ENCODE data around the gene TYRP1. TPM values are rescaled to one million over a fixed set of nuclear protein-coding genes. Genes with fewer than 3 reads are reported as not detected.

The TYRP1 gene
- total and polyA plus RNA-seq, 8 donors: 0.18 to 4.7 (median 2.2) TPM; not detected in 4

- Histone ChIP-seq H3K9me3 (peaks cover 0 to 18% (median 11%) of the 10 kb centered on the region in 4 donors), H3K27ac (no peak overlapping the region), H3K4me1 (no peaks in the 10 kb centered on the region), H3K36me3 (no peaks in the 10 kb centered on the region), H3K4me3 (no peak overlapping the region), H3K27me3 (peaks cover 0 to 5% (median 0%) of the 10 kb centered on the region in 3 donors)
- intact Hi-C loops (cut with DNase I; ENCODE audit: low total_unique reads): no loop called here
- 89 to 100% (median 95%) methylated on average over 2 of the region's 2 CpGs for WGBS, 5 donors
- no peak for DNase-seq
- TF ChIP-seq POLR2AphosphoS5 (IDR thresholded peaks at IDR 0.05) (no peak), EP300 (IDR thresholded peaks at IDR 0.05) (no peak), POLR2A (IDR thresholded peaks at IDR 0.05) (no peak), CTCF (IDR thresholded peaks at IDR 0.05) (no peak)
Measured at GRCh38 chr9:12656803-12657202, 36.4 kb upstream of the TYRP1 start.

- Histone ChIP-seq H3K4me3 (no peak overlapping the region), H3K36me3 (no peaks in the 10 kb centered on the region), H3K9me3 (peaks cover 0 to 18% (median 11%) of the 10 kb centered on the region in 4 donors), H3K4me1 (no peaks in the 10 kb centered on the region), H3K27ac (no peak overlapping the region), H3K27me3 (peaks cover 0 to 5% (median 0%) of the 10 kb centered on the region in 3 donors)
- intact Hi-C loops (cut with DNase I; ENCODE audit: low total_unique reads): no loop called here
- WGBS, 5 donors: 67 to 80% (median 70%) methylated on average over 2 of the region's 2 CpGs
- DNase-seq: no peak
- TF ChIP-seq CTCF (IDR thresholded peaks at IDR 0.05) (no peak), EP300 (IDR thresholded peaks at IDR 0.05) (no peak), POLR2A (IDR thresholded peaks at IDR 0.05) (no peak), POLR2AphosphoS5 (IDR thresholded peaks at IDR 0.05) (no peak)
Measured at GRCh38 chr9:12657233-12657632, 36.0 kb upstream of the TYRP1 start.

DNA sequence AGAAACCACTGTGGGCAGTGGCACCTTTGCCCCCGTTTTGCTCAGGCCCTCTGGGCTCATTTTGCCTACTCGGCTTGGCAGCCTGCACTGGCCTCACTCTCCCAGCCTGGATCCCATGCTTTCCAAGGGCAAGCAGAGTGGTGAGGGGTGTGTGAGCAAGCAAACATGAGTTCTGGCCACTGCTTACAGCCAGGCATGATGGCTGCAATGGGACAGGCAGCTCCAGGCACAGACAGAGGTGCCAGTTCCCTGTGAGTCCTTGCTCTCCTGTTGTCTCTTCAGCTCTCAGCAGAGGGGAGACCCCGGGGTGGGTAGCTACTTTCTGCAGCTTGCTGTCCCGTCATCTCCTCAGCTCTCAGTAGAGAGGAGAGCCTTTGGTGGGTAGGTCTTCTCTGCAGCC, 35.2 kb upstream of the TYRP1 start:
- no peak for DNase-seq
- H3K27me3 ChIP-seq: peaks cover 0 to 5% (median 0%) of the 10 kb centered on the region in 3 donors
- TF ChIP-seq POLR2AphosphoS5 (IDR thresholded peaks at IDR 0.05) (no peak), CTCF (IDR thresholded peaks at IDR 0.05) (no peak), EP300 (IDR thresholded peaks at IDR 0.05) (no peak), POLR2A (IDR thresholded peaks at IDR 0.05) (no peak)
- no peaks in the 10 kb centered on the region for H3K36me3 ChIP-seq
- WGBS, 5 donors: 77 to 82% (median 82%) methylated on average over 4 of the region's 4 CpGs
- no peak overlapping the region for H3K27ac ChIP-seq
- no peaks in the 10 kb centered on the region for H3K4me1 ChIP-seq
- intact Hi-C loops (cut with DNase I; ENCODE audit: low total_unique reads): no loop called here
- H3K9me3 ChIP-seq: peaks cover 0 to 18% (median 11%) of the 10 kb centered on the region in 4 donors
- no peak overlapping the region for H3K4me3 ChIP-seq

- 78 to 88% (median 80%) methylated on average over 6 to 10 of the region's 10 CpGs for WGBS, 5 donors
- Histone ChIP-seq H3K9me3 (peaks cover 0 to 18% (median 11%) of the 10 kb centered on the region in 4 donors), H3K4me3 (no peak overlapping the region), H3K36me3 (no peaks in the 10 kb centered on the region), H3K4me1 (no peaks in the 10 kb centered on the region), H3K27me3 (peaks cover 0 to 5% (median 0%) of the 10 kb centered on the region in 3 donors), H3K27ac (no peak overlapping the region)
- intact Hi-C loops (cut with DNase I; ENCODE audit: low total_unique reads): no loop called here
- no peak for DNase-seq
- TF ChIP-seq CTCF (IDR thresholded peaks at IDR 0.05) (no peak), POLR2AphosphoS5 (IDR thresholded peaks at IDR 0.05) (no peak), EP300 (IDR thresholded peaks at IDR 0.05) (no peak), POLR2A (IDR thresholded peaks at IDR 0.05) (no peak)
Measured at GRCh38 chr9:12658531-12659209, 34.5 kb upstream of the TYRP1 start.

Measured in stomach (tissue), 9 donors.